Esophagus muscularis mucosa (tissue), 4 donors: ENCODE measurements around the gene SPHK1. TPM values are rescaled to one million over a fixed set of nuclear protein-coding genes. Genes with fewer than 3 reads are reported as not detected.
"Not testable (repeated sequence)": the region's sequence is repeated elsewhere in the genome, so short reads cannot be mapped to it uniquely, and the experiment has no call there.

ENCODE experiments used
- DNase-seq: peaks from one replicate; pipeline ENCODE4 v3.0.0-alpha.2; 2017; ENCODE audit errors: extremely low spot score
- H3K27ac ChIP-seq, 4 donors: fragments of 200-600 bp; sonication (generic); replicated peaks in 1 of 4; 1 replicate in 3 of 4; 2 replicates in 1 of 4; pipeline ENCODE4 v1.5.1; 2016 to 2019; ENCODE audit warnings: mild to moderate bottlenecking in 1 of 4
- H3K27me3 ChIP-seq, 4 donors: fragments of 200-600 bp; sonication (generic); one replicate each; pipeline versions ENCODE4 v1.5.1 to v1.6.0; 2016 to 2019
- H3K36me3 ChIP-seq, 4 donors: fragments of 200-600 bp; sonication (generic); one replicate each; pipeline ENCODE4 v1.5.1; 2016 to 2019
- H3K4me1 ChIP-seq, 4 donors: fragments of 200-600 bp; sonication (generic); one replicate each; pipeline ENCODE4 v1.5.1; 2016 to 2019
- H3K4me3 ChIP-seq, 4 donors: fragments of 200-600 bp; sonication (generic); 1 replicate in 2 of 4; 2 replicates in 2 of 4; pipeline ENCODE4 v1.5.1; 2016 to 2019; ENCODE audit warnings: mild to moderate bottlenecking in 4 of 4, moderate library complexity in 1 of 4
- H3K9me3 ChIP-seq, 4 donors: fragments of 200-600 bp; sonication (generic); 1 replicate in 3 of 4; 2 replicates in 1 of 4; pipeline ENCODE4 v1.5.1; 2016 to 2019
- EP300 ChIP-seq: sonication (generic); formaldehyde crosslinking; IDR thresholded peaks from one replicate; pipeline ENCODE4 v1.6.1; 2017; ENCODE audit warnings: antibody characterized with exemption
- POLR2A ChIP-seq: fragments of 450-650 bp; IDR thresholded peaks from one replicate; pipeline ENCODE4 v1.6.1; 2017; ENCODE audit warnings: antibody characterized with exemption, moderate library complexity, mild to moderate bottlenecking, low read depth
- POLR2AphosphoS5 ChIP-seq, 2 donors: sonication (generic); formaldehyde crosslinking; IDR thresholded peaks; one replicate each; pipeline ENCODE4 v1.6.1; 2017; ENCODE audit warnings: antibody characterized with exemption in 2 of 2
- WGBS: methylation state at CpG from one replicate; pipeline ENCODE4 v1.1.5; 2018; 5-methylcytosine and 5-hydroxymethylcytosine counted together
- intact Hi-C: fragments of 100-400 bp; cut with DNase I; formaldehyde crosslinking; loops from one replicate; pipeline ENCODE4 v1.15.1; 2023
- total RNA-seq, 4 donors: library from RNA; depleted of rRNA; stranded (reverse); fragments of >200 nt; gene quantifications; one replicate each; pipeline versions ENCODE4 v1.1.0 to v1.2.1, GENCODE V29; 2016
- TF ChIP-seq, protein P1 (sequence below), 3 experiments: fragments of 200-600 bp in 2 of 3; fragments of 450-650 bp in 1 of 3; sonication (generic) in 2 of 3; IDR thresholded peaks; one replicate each; pipeline ENCODE4 v1.5.1; 2017 to 2019; ENCODE audit warnings: antibody characterized with exemption in 3 of 3, mild to moderate bottlenecking in 2 of 3, moderate library complexity in 1 of 3

SPHK1 gene
- total RNA-seq, 4 donors from 2014 or later: 10.8 to 33.8 (median 16.5) TPM

DNA sequence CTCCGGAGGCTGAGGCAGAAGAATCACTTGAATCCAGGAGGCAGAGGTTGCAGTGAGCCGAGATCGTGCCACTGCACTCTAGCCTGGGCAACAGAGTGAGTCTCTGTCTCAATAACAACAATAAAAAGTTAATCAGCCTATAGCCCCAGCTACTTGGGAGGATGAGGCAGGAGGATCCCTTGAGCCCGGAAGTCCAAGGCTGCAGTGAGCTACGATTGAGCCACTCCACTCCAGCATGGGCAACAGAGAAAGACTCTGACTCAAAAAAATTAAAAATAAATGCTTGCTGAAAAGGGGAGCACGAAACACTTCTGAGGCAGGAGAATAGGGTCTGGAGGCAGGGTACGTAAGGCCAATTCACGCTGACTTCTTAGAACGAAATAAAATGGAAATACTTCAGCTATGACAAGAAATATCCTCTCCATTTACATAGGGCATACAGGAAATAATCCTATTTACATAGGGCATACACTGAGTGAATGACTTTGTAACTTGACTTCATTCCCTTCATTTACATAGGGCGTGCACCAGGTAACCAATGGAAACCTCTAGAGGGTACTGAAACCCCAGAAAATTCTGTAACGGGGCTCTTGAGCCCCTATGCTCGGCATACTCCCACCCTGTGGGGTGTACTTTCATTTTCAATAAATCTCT lies 27.5 kb upstream of the SPHK1 start:
- H3K27ac ChIP-seq: no peak overlapping the region
- DNase-seq: no peak
- H3K36me3 ChIP-seq: no peaks in the 10 kb centered on the region
- H3K4me1 ChIP-seq: peaks cover 15 to 31% (median 26%) of the 10 kb centered on the region in 4 donors
- intact Hi-C loops: no loop called here
- H3K9me3 ChIP-seq: no peaks in the 10 kb centered on the region
- H3K4me3 ChIP-seq: no peak overlapping the region
- H3K27me3 ChIP-seq: no peaks in the 10 kb centered on the region
- 79% methylated on average over 12 of the region's 12 CpGs for WGBS
- TF ChIP-seq POLR2AphosphoS5 (IDR thresholded peaks at IDR 0.05) (no peak), POLR2A (no peak), EP300 (no peak)
- TF ChIP-seq, protein P1, sequence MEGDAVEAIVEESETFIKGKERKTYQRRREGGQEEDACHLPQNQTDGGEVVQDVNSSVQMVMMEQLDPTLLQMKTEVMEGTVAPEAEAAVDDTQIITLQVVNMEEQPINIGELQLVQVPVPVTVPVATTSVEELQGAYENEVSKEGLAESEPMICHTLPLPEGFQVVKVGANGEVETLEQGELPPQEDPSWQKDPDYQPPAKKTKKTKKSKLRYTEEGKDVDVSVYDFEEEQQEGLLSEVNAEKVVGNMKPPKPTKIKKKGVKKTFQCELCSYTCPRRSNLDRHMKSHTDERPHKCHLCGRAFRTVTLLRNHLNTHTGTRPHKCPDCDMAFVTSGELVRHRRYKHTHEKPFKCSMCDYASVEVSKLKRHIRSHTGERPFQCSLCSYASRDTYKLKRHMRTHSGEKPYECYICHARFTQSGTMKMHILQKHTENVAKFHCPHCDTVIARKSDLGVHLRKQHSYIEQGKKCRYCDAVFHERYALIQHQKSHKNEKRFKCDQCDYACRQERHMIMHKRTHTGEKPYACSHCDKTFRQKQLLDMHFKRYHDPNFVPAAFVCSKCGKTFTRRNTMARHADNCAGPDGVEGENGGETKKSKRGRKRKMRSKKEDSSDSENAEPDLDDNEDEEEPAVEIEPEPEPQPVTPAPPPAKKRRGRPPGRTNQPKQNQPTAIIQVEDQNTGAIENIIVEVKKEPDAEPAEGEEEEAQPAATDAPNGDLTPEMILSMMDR (IDR thresholded peaks at IDR 0.05): no peak

DNA sequence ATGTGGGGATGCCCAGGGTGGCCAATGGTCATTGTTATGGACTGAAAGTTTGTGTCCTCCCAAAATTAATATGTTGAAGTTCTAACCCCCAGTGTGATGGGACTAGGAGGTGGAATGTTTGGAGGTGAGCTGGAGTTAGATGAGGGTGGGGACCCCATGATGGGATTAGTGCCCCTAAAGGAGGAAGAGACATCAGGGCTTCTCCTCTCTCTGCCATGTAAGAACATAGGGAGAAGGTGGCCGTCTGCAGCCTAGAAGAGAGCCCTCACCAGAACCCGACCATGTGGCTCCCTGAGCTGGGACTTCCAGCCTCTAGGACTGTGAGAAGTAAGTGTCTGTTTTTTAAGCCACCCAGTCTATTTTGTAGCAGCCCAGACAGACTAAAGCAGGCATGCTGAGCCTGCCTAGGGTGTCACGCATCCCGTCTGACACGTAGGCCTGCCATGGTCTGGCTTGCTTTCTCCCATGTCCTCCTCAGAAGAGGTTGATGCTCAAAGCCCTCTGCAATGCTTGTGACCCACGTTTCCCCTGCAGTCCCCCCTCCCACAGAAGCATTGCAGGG lies 26.7 kb upstream of the SPHK1 start:
- WGBS: 89% methylated on average over 6 of the region's 6 CpGs
- Histone ChIP-seq H3K27ac (no peak overlapping the region), H3K9me3 (no peaks in the 10 kb centered on the region), H3K4me1 (peaks cover 20 to 31% (median 26%) of the 10 kb centered on the region in 4 donors), H3K4me3 (no peak overlapping the region), H3K27me3 (no peaks in the 10 kb centered on the region), H3K36me3 (no peaks in the 10 kb centered on the region)
- intact Hi-C loops: no loop called here
- no peak for DNase-seq
- no peak for TF ChIP-seq POLR2AphosphoS5 (IDR thresholded peaks at IDR 0.05)
- TF ChIP-seq, protein P1 (IDR thresholded peaks at IDR 0.05): no peak
- TF ChIP-seq EP300: no peak
- no peak for TF ChIP-seq POLR2A

DNA sequence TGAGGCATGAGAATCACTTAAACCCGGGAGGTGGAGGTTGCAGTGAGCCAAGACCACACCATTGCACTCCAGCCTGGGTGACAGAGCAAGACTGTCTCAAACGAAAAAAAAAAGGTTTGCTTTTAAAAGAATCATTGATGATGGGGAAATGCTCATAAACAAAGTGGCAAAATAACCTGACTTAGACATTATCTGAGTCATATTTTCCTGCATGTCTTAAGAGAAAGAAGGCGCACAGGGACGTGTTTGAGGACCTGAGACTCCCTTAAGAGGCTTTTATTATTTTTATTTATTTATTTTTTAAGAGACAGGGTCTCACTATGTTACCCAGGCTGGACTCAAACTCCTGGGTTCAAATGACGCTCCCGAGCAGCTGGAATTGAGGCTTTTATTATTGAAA lies 25.0 kb upstream of the SPHK1 start:
- WGBS: 85% methylated on average over 6 of the region's 6 CpGs
- intact Hi-C loops: no loop called here
- Histone ChIP-seq H3K9me3 (no peaks in the 10 kb centered on the region), H3K27me3 (peaks cover 0 to 4% (median 0%) of the 10 kb centered on the region in 4 donors), H3K27ac (no peak overlapping the region), H3K36me3 (no peaks in the 10 kb centered on the region), H3K4me3 (no peak overlapping the region), H3K4me1 (peaks cover 17 to 26% (median 24%) of the 10 kb centered on the region in 4 donors)
- no peak for DNase-seq
- TF ChIP-seq POLR2AphosphoS5 (IDR thresholded peaks at IDR 0.05) (no peak), POLR2A (no peak), EP300 (no peak)
- TF ChIP-seq, protein P1 (IDR thresholded peaks at IDR 0.05): no peak

DNA sequence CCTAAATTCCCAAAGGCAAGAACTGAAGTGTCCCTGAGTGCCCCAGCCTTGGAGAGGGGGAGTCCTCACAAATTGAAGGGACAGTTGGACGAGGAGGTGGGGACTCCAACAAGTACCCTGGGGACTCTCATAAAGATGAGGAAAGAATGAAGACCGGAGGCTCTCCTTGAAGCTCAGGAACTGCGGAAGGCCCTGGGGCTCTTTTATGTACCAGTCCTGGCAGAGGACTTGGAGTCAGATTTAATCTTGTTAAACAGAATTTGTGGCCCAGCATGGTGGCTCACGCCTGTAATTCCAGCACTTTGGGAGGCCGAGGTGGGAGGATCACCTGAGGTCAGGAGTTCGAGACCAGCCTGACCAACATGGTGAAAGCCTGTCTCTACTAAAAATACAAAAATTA lies 24.6 kb upstream of the SPHK1 start:
- WGBS: 93% methylated on average over 6 of the region's 6 CpGs
- H3K4me3 ChIP-seq, DNase-seq, H3K36me3 ChIP-seq, intact Hi-C loops, H3K9me3 ChIP-seq, H3K27me3 ChIP-seq: not testable (repeated sequence)
- peaks cover 13 to 22% (median 20%) of the 10 kb centered on the region in 4 donors for H3K4me1 ChIP-seq
- peak overlapping the region in 3 of 4 donors; percentile 6 to 74 (median 34) for H3K27ac ChIP-seq

DNA sequence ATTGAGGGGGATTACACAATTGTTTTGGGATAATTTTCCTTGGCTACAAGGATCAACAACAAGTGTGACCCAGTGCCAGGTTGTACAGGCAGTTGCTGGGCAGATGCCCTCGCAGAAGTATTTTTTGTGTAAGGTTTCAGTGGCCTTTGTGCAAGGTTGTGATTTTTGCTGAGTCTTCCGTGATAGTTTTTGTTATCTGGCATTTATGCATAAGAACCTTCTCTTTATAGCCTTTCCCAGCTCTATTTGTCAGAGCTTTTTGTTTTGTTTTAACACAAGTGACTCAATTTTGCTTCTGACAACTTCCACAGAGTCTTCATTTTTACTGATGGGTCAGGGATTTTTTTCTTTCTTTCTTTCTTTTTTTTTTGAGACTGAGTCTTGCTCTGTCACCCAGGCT lies 23.9 kb upstream of the SPHK1 start:
- H3K27ac ChIP-seq: peak overlapping the region in 3 of 4 donors; percentile 6 to 74 (median 34)
- H3K27me3 ChIP-seq: peaks cover 0 to 5% (median 0%) of the 10 kb centered on the region in 4 donors
- WGBS: 85% methylated on average over 2 of the region's 2 CpGs
- TF ChIP-seq EP300: no peak
- TF ChIP-seq POLR2AphosphoS5 (IDR thresholded peaks at IDR 0.05): no peak
- TF ChIP-seq, protein P1 (IDR thresholded peaks at IDR 0.05): no peak
- no peak for TF ChIP-seq POLR2A
- H3K36me3 ChIP-seq: no peaks in the 10 kb centered on the region
- H3K9me3 ChIP-seq: no peaks in the 10 kb centered on the region
- intact Hi-C loops: no loop called here
- no peak overlapping the region for H3K4me3 ChIP-seq
- no peak for DNase-seq
- peaks cover 13 to 20% (median 18%) of the 10 kb centered on the region in 4 donors for H3K4me1 ChIP-seq
